Testis (tissue), 2 donors: Measurements from ENCODE around the gene ZNF587.
"Not testable (repeated sequence)": the region's sequence is repeated elsewhere in the genome, so short reads cannot be mapped to it uniquely, and the experiment has no call there.

Source experiments
- POLR2A ChIP-seq: fragments of 450-650 bp; IDR thresholded peaks from one replicate; pipeline ENCODE4 v1.6.1; 2017; ENCODE audit warnings: antibody characterized with exemption, mild to moderate bottlenecking, moderate library complexity
- TF ChIP-seq, protein P1 (sequence below), 3 experiments: fragments of 450-650 bp in 2 of 3; fragments of 200-600 bp in 1 of 3; sonication (generic) in 1 of 3; IDR thresholded peaks; one replicate each; pipeline ENCODE4 v1.5.1; 2016 to 2019; ENCODE audit warnings: antibody characterized with exemption in 3 of 3, mild to moderate bottlenecking in 2 of 3, moderate library complexity in 1 of 3

GRCh38 chr19:57836991-57837390, 12.7 kb upstream of the ZNF587 start:
- TF ChIP-seq, protein P1, sequence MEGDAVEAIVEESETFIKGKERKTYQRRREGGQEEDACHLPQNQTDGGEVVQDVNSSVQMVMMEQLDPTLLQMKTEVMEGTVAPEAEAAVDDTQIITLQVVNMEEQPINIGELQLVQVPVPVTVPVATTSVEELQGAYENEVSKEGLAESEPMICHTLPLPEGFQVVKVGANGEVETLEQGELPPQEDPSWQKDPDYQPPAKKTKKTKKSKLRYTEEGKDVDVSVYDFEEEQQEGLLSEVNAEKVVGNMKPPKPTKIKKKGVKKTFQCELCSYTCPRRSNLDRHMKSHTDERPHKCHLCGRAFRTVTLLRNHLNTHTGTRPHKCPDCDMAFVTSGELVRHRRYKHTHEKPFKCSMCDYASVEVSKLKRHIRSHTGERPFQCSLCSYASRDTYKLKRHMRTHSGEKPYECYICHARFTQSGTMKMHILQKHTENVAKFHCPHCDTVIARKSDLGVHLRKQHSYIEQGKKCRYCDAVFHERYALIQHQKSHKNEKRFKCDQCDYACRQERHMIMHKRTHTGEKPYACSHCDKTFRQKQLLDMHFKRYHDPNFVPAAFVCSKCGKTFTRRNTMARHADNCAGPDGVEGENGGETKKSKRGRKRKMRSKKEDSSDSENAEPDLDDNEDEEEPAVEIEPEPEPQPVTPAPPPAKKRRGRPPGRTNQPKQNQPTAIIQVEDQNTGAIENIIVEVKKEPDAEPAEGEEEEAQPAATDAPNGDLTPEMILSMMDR (IDR thresholded peaks at IDR 0.05) = not testable (repeated sequence)
- TF ChIP-seq POLR2A = not testable (repeated sequence)
